ENCODE data around the gene TRDMT1.

DNA sequence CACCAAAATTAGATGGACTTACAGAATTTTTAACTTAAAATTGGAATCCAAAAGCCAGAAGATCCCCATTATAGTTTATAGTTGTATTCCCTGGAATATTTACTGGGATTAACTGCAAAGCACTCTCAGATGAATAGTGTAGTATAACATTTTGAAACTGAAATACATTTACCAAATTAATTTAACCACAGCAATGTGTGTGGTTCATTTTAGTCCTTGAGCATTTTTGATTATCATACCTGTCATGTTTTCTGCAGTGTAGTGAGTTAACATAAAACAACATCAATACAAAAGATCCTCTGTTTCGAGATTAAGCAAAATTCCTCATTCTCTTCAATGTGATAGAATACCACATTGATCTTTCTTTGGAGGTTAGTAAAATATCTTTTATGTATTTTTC, 30.3 kb upstream of the TRDMT1 start:
- TF ChIP-seq CTCF (IDR thresholded peaks at IDR 0.05), result no peak
- no peak for TF ChIP-seq EZH2 (IDR thresholded peaks at IDR 0.05; ENCODE audit: borderline replicate concordance, insufficient read depth, low read depth, low read length, poor library complexity, severe bottlenecking)

All from B cell (primary cell).